Transverse colon (tissue), 4 donors: ENCODE data around the gene ZNF317.

Experiments
- EP300 ChIP-seq: sonication (generic); formaldehyde crosslinking; IDR thresholded peaks from one replicate; pipeline ENCODE4 v1.6.1; 2017; ENCODE audit warnings: antibody characterized with exemption, low read depth
- POLR2A ChIP-seq: fragments of 450-650 bp; IDR thresholded peaks from one replicate; pipeline ENCODE4 v1.6.1; 2016; ENCODE audit warnings: antibody characterized with exemption, mild to moderate bottlenecking, moderate library complexity
- POLR2AphosphoS5 ChIP-seq, 3 donors: sonication (generic); formaldehyde crosslinking; IDR thresholded peaks; one replicate each; pipeline ENCODE4 v1.6.1; 2016; ENCODE audit warnings: antibody characterized with exemption in 3 of 3
- TF ChIP-seq, protein P1 (sequence below), 5 experiments: fragments of 200-600 bp in 3 of 5; fragments of 450-650 bp in 2 of 5; sonication (generic) in 3 of 5; IDR thresholded peaks; 1 replicate in 2 of 5; 2 replicates in 3 of 5; pipeline ENCODE4 v1.5.1; 2016 to 2017; ENCODE audit warnings: antibody characterized with exemption in 5 of 5, inconsistent platforms in 3 of 5, mild to moderate bottlenecking in 2 of 5, moderate library complexity in 1 of 5

- TF ChIP-seq, protein P1, sequence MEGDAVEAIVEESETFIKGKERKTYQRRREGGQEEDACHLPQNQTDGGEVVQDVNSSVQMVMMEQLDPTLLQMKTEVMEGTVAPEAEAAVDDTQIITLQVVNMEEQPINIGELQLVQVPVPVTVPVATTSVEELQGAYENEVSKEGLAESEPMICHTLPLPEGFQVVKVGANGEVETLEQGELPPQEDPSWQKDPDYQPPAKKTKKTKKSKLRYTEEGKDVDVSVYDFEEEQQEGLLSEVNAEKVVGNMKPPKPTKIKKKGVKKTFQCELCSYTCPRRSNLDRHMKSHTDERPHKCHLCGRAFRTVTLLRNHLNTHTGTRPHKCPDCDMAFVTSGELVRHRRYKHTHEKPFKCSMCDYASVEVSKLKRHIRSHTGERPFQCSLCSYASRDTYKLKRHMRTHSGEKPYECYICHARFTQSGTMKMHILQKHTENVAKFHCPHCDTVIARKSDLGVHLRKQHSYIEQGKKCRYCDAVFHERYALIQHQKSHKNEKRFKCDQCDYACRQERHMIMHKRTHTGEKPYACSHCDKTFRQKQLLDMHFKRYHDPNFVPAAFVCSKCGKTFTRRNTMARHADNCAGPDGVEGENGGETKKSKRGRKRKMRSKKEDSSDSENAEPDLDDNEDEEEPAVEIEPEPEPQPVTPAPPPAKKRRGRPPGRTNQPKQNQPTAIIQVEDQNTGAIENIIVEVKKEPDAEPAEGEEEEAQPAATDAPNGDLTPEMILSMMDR (IDR thresholded peaks at IDR 0.05): no peak
- TF ChIP-seq POLR2A (no peak), EP300 (no peak), POLR2AphosphoS5 (IDR thresholded peaks at IDR 0.05) (no peak)
These were observed 38.7 kb downstream of the ZNF317 start, which contains the start of gene OR7D2 for GRCh38 chr19:9178901-9179300.
